HepG2 (cell line): ENCODE measurements around the gene KRTAP29-1. TPM values are rescaled to one million over a fixed set of nuclear protein-coding genes. Genes with fewer than 3 reads are reported as not detected.

ENCODE experiments used
- ATAC-seq: fragments of 200-7000 bp; cut with Tn5 transposase; 3 replicates; pipeline ENCODE4 v1.9.1; 2020; ENCODE audit warnings: mild to moderate bottlenecking, moderate library complexity
- BruUV-seq: library from RNA; stranded (reverse); fragments of 400-500 nt; replicated peaks from 2 replicates; lab custom pipeline; 2021; lab: Mats Ljungman, UMichigan
- CTCF ChIA-PET: fragments of 300-600 bp; formaldehyde crosslinking; extraction: SDS; loops from one replicate; lab custom pipeline; 2021; ENCODE audit warnings: low total read pairs, inconsistent platforms, low intra/inter-chr PET ratio; lab: Yijun Ruan, JAX
- POLR2A ChIA-PET: fragments of 350-600 bp; sonication (Branson Sonifier 250); formaldehyde crosslinking; loops from one replicate; lab custom pipeline; 2020; ENCODE audit warnings: antibody characterized with exemption, inconsistent platforms; lab: Yijun Ruan, JAX
- DNase-seq: peaks from one replicate; pipeline ENCODE4 v3.0.0-alpha.2; 2015; ENCODE audit warnings: low spot score
- FAIRE-seq: peaks from 3 replicates; lab custom pipeline; 2011; peaks lifted over from hg19 to GRCh38; lab: Jason Lieb, UNC
- H2AFZ ChIP-seq: one replicate; pipeline ENCODE4 v1.6.1; 2011; ENCODE audit warnings: low read length, inconsistent platforms
- H3K27ac ChIP-seq: fragments of 300-600 bp; 3 replicates; pipeline ENCODE4 v1.8.0; 2011; ENCODE audit warnings: mixed run types, mild to moderate bottlenecking, mixed read lengths, low read length, inconsistent platforms; ENCODE audit not compliant: insufficient read depth; ENCODE audit errors: extremely low read length
- H3K27me3 ChIP-seq, 2 experiments: fragments of 200-600 bp in 1 of 2; 2 replicates in 1 of 2; 3 replicates in 1 of 2; pipeline versions ENCODE4 v1.6.0 to v1.8.0; 2011; ENCODE audit warnings: low read length in 2 of 2, mild to moderate bottlenecking in 2 of 2, moderate library complexity in 2 of 2, inconsistent platforms in 1 of 2; ENCODE audit not compliant: insufficient read depth in 2 of 2, control insufficient read depth in 1 of 2
- H3K36me3 ChIP-seq, 2 experiments: fragments of 200-600 bp in 1 of 2; replicated peaks in 1 of 2; 2 replicates in 1 of 2; 3 replicates in 1 of 2; pipeline versions ENCODE4 v1.5.1 to v1.8.0; 2011; ENCODE audit warnings: low read length in 2 of 2, inconsistent platforms in 1 of 2; ENCODE audit not compliant: insufficient read depth in 2 of 2, control insufficient read depth in 1 of 2
- H3K4me1 ChIP-seq: 2 replicates; pipeline ENCODE4 v1.5.1; 2012; ENCODE audit warnings: low read length, inconsistent platforms; ENCODE audit not compliant: insufficient read depth
- H3K4me2 ChIP-seq: 2 replicates; pipeline ENCODE4 v1.6.0; 2011; ENCODE audit warnings: low read depth, low read length, inconsistent platforms
- H3K4me3 ChIP-seq, 3 experiments: fragments of 200-600 bp in 1 of 3; sonication (generic), shearing (Covaris generic) in 1 of 3; replicated peaks in 1 of 3; 2 replicates each; pipeline ENCODE4 v1.5.1; 2011 to 2016; ENCODE audit warnings: low read length in 3 of 3, inconsistent platforms in 2 of 3, low read depth in 2 of 3, mild to moderate bottlenecking in 2 of 3, control low read depth in 1 of 3, mixed read lengths in 1 of 3; ENCODE audit not compliant: insufficient read depth in 1 of 3
- H3K79me2 ChIP-seq: one replicate; pipeline ENCODE4 v1.6.1; 2011; ENCODE audit warnings: low read length, inconsistent platforms; ENCODE audit not compliant: insufficient read depth
- H3K9ac ChIP-seq: 2 replicates; pipeline ENCODE4 v1.6.0; 2011; ENCODE audit warnings: mild to moderate bottlenecking, low read depth, low read length, inconsistent platforms; ENCODE audit not compliant: insufficient read depth
- H3K9me3 ChIP-seq: 2 replicates; pipeline ENCODE4 v1.5.1; 2012; ENCODE audit warnings: mild to moderate bottlenecking, low read length
- H4K20me1 ChIP-seq: 2 replicates; pipeline ENCODE4 v1.6.0; 2011; ENCODE audit warnings: inconsistent platforms, mild to moderate bottlenecking, low read length, moderate library complexity; ENCODE audit not compliant: insufficient read depth
- ARID2 ChIP-seq: sonication (generic); formaldehyde crosslinking; IDR thresholded peaks from 2 replicates; pipeline ENCODE4 v1.8.1; 2022; ENCODE audit warnings: mild to moderate bottlenecking, missing genetic modification reagents, borderline replicate concordance
- GMEB2 ChIP-seq: IDR thresholded peaks from 2 replicates; pipeline ENCODE4 v1.6.1; 2016; ENCODE audit warnings: missing biosample characterization, missing genetic modification reagents, low read depth
- MLX ChIP-seq: IDR thresholded peaks from 2 replicates; pipeline ENCODE4 v1.6.1; 2016
- NFIB ChIP-seq: sonication (generic); formaldehyde crosslinking; IDR thresholded peaks from 2 replicates; pipeline ENCODE4 v1.9.0; 2021; ENCODE audit warnings: missing genetic modification reagents, mild to moderate bottlenecking, borderline replicate concordance
- ONECUT2 ChIP-seq: sonication (generic); formaldehyde crosslinking; IDR thresholded peaks from 2 replicates; pipeline ENCODE4 v1.4.0; 2020; ENCODE audit warnings: missing genetic modification reagents
- PITX1 ChIP-seq: sonication (generic); formaldehyde crosslinking; IDR thresholded peaks from 2 replicates; pipeline ENCODE4 v1.5.1; 2020; ENCODE audit warnings: mild to moderate bottlenecking, missing genetic modification reagents
- SUZ12 ChIP-seq: fragments of 150-350 bp; IDR thresholded peaks from 2 replicates; pipeline ENCODE4 v1.6.1; 2014; ENCODE audit warnings: low read depth, low read length
- TBP ChIP-seq: sonication (generic); formaldehyde crosslinking; IDR thresholded peaks from 2 replicates; pipeline ENCODE4 v1.5.0; 2020; ENCODE audit warnings: missing genetic modification reagents
- ZNF136 ChIP-seq: sonication (generic); formaldehyde crosslinking; IDR thresholded peaks from 2 replicates; pipeline ENCODE4 v1.8.1; 2022; ENCODE audit warnings: low read depth, mild to moderate bottlenecking, moderate library complexity, missing genetic modification reagents
- ZNF468 ChIP-seq: sonication (generic); formaldehyde crosslinking; IDR thresholded peaks from 2 replicates; pipeline ENCODE4 v1.8.0; 2022; ENCODE audit warnings: mild to moderate bottlenecking, moderate library complexity, missing genetic modification reagents
- ZNF761 ChIP-seq: sonication (generic); formaldehyde crosslinking; conservative IDR thresholded peaks from 2 replicates; pipeline ENCODE4 v1.4.0; 2020; ENCODE audit warnings: mild to moderate bottlenecking, missing genetic modification reagents
- WGBS: methylation state at CpG from one replicate; pipeline ENCODE4 v1.1.6; 2017; ENCODE audit warnings: low lambda C conversion rate; 5-methylcytosine and 5-hydroxymethylcytosine counted together
- in situ Hi-C: cut with HindIII; loops from 2 replicates; pipeline ENCODE4 v1.10.0; 2017; ENCODE audit warnings: low pct_unique_long_range_greater_than_20kb; ENCODE audit not compliant: extremely low pct_ligation_motif_present
- intact Hi-C: fragments of 100-400 bp; cut with micrococcal nuclease; formaldehyde crosslinking; loops from one replicate; pipeline ENCODE4 v1.10.0; 2022; ENCODE audit not compliant: unreplicated experiment
- polyA plus RNA-seq, 8 experiments: library from polyadenylated mRNA; depleted of rRNA in 3 of 8; stranded (reverse) in 7 of 8; unstranded in 1 of 8; fragments of >200 nt; fragmentation: Illumina TruSeq in 4 of 8; extraction: Trizol in 4 of 8; gene quantifications; 2 replicates each; pipeline versions ENCODE4 v1.2.1 to v1.2.3, GENCODE V29; 2011 to 2016; ENCODE audit warnings: low read depth in 4 of 8, missing spikeins in 1 of 8, mixed read lengths in 1 of 8; ENCODE audit not compliant: insufficient read depth in 1 of 8
- total RNA-seq, 5 experiments: library from RNA; depleted of rRNA; stranded (reverse); fragments of >200 nt; fragmentation: Illumina TruSeq; extraction: Trizol; gene quantifications; 2 replicates each; pipeline ENCODE4 v1.2.3, GENCODE V29; 2016; ENCODE audit warnings: low read depth in 1 of 5

The KRTAP29-1 gene
- total and polyA plus RNA-seq, 2 of the 13 experiments (the other 11 are each of a cell fraction or from before 2014, with no cell fraction given): not detected

DNA sequence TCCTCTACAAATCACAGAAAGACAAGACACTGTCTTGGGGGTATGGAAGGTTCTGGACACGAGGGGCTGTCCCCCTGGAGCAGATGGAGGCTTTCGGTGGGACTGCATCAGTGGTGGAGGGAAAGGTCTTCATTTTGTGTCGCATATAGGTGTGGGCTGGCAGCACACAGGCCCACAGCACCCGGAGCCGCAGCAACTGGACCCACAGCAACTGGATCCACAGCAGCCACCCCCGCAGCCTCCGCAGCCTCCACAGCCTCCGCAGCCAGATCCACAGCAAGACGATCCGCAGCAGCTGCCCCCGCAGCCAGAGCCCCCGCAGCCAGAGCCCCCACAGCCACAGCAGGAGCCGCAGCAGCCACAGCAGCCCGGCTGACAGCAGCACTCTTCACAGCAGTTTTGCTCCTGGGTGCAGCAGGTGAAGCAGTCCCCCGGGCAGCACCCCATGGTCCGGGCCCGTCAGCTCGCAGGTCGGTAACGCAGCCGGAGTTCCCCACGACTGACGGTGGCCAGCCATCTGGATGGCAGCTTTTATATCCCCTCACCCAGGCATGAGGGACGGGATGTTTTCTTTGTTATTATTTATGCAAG is 12.6 kb upstream of the KRTAP29-1 start, which contains the start of gene KRTAP17-1 (continued):
- TF ChIP-seq ZNF136 (no peak), SUZ12 (no peak)

DNA sequence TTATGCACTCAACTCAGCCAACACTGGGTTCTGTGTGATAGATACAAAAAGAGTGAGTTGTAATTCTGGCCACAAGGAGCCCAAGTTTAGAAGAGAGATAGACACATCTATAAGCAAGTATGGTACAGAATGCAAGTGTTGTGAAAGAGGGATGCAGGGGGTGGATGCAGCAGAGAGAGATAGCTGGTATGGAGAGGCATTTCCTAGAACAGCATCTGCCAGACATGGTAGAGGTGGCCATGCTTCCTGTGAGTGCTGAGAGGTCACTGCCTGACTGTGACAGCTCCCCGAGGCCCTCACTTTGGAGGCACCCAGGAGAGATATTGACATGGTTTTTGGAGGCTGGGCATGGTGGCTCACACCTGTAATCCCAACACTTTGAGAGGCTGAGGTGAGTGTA is 8.5 kb upstream of the KRTAP29-1 start:
- WGBS: 0% methylated on average over 1 of the region's 1 CpG
- Histone ChIP-seq H3K9ac (no peak overlapping the region), H3K9me3 (no peaks in the 10 kb centered on the region), H3K4me1 (no peaks in the 10 kb centered on the region), H3K27me3 (peaks cover 4 to 45% of the 10 kb centered on the region in 2 experiments; a peak in 4 of 5 replicates), H4K20me1 (no peaks in the 10 kb centered on the region), H3K4me2 (no peak overlapping the region), H2AFZ (no peak overlapping the region), H3K79me2 (no peaks in the 10 kb centered on the region), H3K4me3 (no peak overlapping the region), H3K36me3 (no peaks in the 10 kb centered on the region), H3K27ac (no peak overlapping the region)
- ChIA-PET POLR2A (no interaction called here), CTCF (no interaction called here)
- no peak for TF ChIP-seq ZNF468
- no peak for TF ChIP-seq ONECUT2 (CRISPR knock-in tag)
- TF ChIP-seq GMEB2 (CRISPR knock-in tag): no peak
- no peak for TF ChIP-seq ZNF761
- no peak for TF ChIP-seq PITX1 (CRISPR knock-in tag)
- TF ChIP-seq MLX (CRISPR knock-in tag): no peak
- TF ChIP-seq NFIB (CRISPR knock-in tag): no peak
- TF ChIP-seq ARID2 (CRISPR knock-in tag): no peak
- no peak for TF ChIP-seq TBP
- BruUV-seq: no TSS peak
- in situ Hi-C loops (no loop called here), intact Hi-C loops (no loop called here)
- no peak for DNase-seq
- no peak for FAIRE-seq
- no peak for ATAC-seq
